NB4 (cell line): ENCODE data around the gene DRD3.

ENCODE experiments used
- CTCF ChIP-seq: IDR thresholded peaks from one replicate; pipeline ENCODE4 v1.5.1; 2012; ENCODE audit warnings: low read depth, low read length
- MYC ChIP-seq: IDR thresholded peaks from 2 replicates; pipeline ENCODE4 v1.6.1; 2011; ENCODE audit warnings: low read depth, low read length
- POLR2A ChIP-seq: IDR thresholded peaks from 2 replicates; pipeline ENCODE4 v1.6.1; 2011; ENCODE audit warnings: mild to moderate bottlenecking; ENCODE audit not compliant: insufficient read length; ENCODE audit errors: extremely low read depth

GRCh38 chr3:114111060-114111770 is 67.6 kb downstream of the DRD3 start:
- TF ChIP-seq CTCF (no peak), POLR2A (no peak), MYC (peak; percentile 32; the same call in 1 of the 2 replicates)
